Liver (tissue), 9 donors: ENCODE measurements around the gene PUSL1. TPM values are rescaled to one million over a fixed set of nuclear protein-coding genes. Genes with fewer than 3 reads are reported as not detected.

Experiments
- DNase-seq: peaks from one replicate; pipeline ENCODE4 v3.0.0-alpha.2; 2017; ENCODE audit warnings: low spot score
- H3K27ac ChIP-seq, 2 donors: one replicate each; pipeline ENCODE4 v1.7.0; 2013; ENCODE audit warnings: inconsistent platforms in 2 of 2, low read length in 2 of 2, control low read depth in 1 of 2, low read depth in 1 of 2, mild to moderate bottlenecking in 1 of 2
- H3K27me3 ChIP-seq, 4 donors: one replicate each; pipeline versions ENCODE4 v1.6.1 to v1.7.0; 2013; ENCODE audit warnings: low read length in 3 of 4, inconsistent platforms in 1 of 4, mild to moderate bottlenecking in 1 of 4, moderate library complexity in 1 of 4; ENCODE audit not compliant: control insufficient read depth in 4 of 4, insufficient read depth in 4 of 4
- H3K36me3 ChIP-seq, 4 donors: one replicate each; pipeline versions ENCODE4 v1.6.1 to v1.7.0; 2013; ENCODE audit warnings: low read length in 3 of 4, mild to moderate bottlenecking in 3 of 4, low read depth in 1 of 4, moderate library complexity in 1 of 4; ENCODE audit not compliant: control insufficient read depth in 4 of 4, insufficient read depth in 3 of 4
- H3K4me1 ChIP-seq, 4 donors: one replicate each; pipeline versions ENCODE4 v1.6.1 to v1.7.0; 2013; ENCODE audit warnings: low read length in 3 of 4, mild to moderate bottlenecking in 3 of 4, moderate library complexity in 1 of 4; ENCODE audit not compliant: control insufficient read depth in 4 of 4, insufficient read depth in 4 of 4
- H3K4me3 ChIP-seq, 3 donors: one replicate each; pipeline versions ENCODE4 v1.6.1 to v1.7.0; 2013; ENCODE audit warnings: low read length in 3 of 3, control low read depth in 1 of 3, low read depth in 1 of 3, mild to moderate bottlenecking in 1 of 3
- H3K9ac ChIP-seq, 2 donors: one replicate each; pipeline ENCODE4 v1.7.0; 2013; ENCODE audit warnings: low read length in 2 of 2, mild to moderate bottlenecking in 2 of 2, moderate library complexity in 2 of 2, control low read depth in 1 of 2, low read depth in 1 of 2
- H3K9me3 ChIP-seq, 4 donors: one replicate each; pipeline versions ENCODE4 v1.6.1 to v1.7.0; 2013; ENCODE audit warnings: low read length in 3 of 4; ENCODE audit not compliant: control insufficient read depth in 4 of 4
- CTCF ChIP-seq: fragments of 150-350 bp; IDR thresholded peaks from 2 replicates; pipeline ENCODE4 v1.5.1; 2017; ENCODE audit warnings: improper control_type of control experiment, low read depth, low read length; ENCODE audit not compliant: missing input control
- EGR1 ChIP-seq, 2 donors: IDR thresholded peaks; 2 replicates each; pipeline ENCODE4 v1.6.1; 2016 to 2018; ENCODE audit warnings: antibody characterized with exemption in 2 of 2, low read depth in 2 of 2
- GABPA ChIP-seq, 2 donors: IDR thresholded peaks in 1 of 2; conservative IDR thresholded peaks in 1 of 2; 2 replicates each; pipeline ENCODE4 v1.6.1; 2016; ENCODE audit warnings: antibody characterized with exemption in 2 of 2, mild to moderate bottlenecking in 1 of 2, moderate library complexity in 1 of 2
- HNF4A ChIP-seq, 2 donors: conservative IDR thresholded peaks; 2 replicates each; pipeline ENCODE4 v1.6.1; 2016; ENCODE audit warnings: antibody characterized with exemption in 2 of 2, mild to moderate bottlenecking in 2 of 2
- HNF4G ChIP-seq: IDR thresholded peaks from 2 replicates; pipeline ENCODE4 v1.6.1; 2016; ENCODE audit warnings: antibody characterized with exemption
- NR2F2 ChIP-seq: IDR thresholded peaks from 2 replicates; pipeline ENCODE4 v1.6.1; 2016; ENCODE audit warnings: antibody characterized with exemption
- RAD21 ChIP-seq, 2 donors: IDR thresholded peaks; 2 replicates each; pipeline ENCODE4 v1.6.1; 2016; ENCODE audit warnings: antibody characterized with exemption in 2 of 2, mild to moderate bottlenecking in 2 of 2
- TAF1 ChIP-seq: conservative IDR thresholded peaks from 2 replicates; pipeline ENCODE4 v1.6.1; 2016; ENCODE audit warnings: antibody characterized with exemption, mild to moderate bottlenecking
- WGBS: extraction: QIAGEN DNeasy Blood & Tissue Kit; methylation state at CpG from one replicate; pipeline ENCODE4 v1.1.7; 2013; 5-methylcytosine and 5-hydroxymethylcytosine counted together
- polyA plus RNA-seq, 2 donors: library from polyadenylated mRNA; stranded (reverse) in 1 of 2; unstranded in 1 of 2; fragments of 200-250 nt in 1 of 2; fragments of >200 nt in 1 of 2; fragmentation: Nextera tagmentation in 1 of 2; extraction: Ambion mirVana in 1 of 2; gene quantifications; one replicate each; pipeline versions ENCODE4 v1.2.1 to v1.2.3, GENCODE V29; 2013 to 2015
- total RNA-seq, 2 donors: library from RNA; depleted of rRNA; stranded (reverse); fragments of >200 nt; gene quantifications; one replicate each; pipeline ENCODE4 v1.2.3, GENCODE V29; 2014
- TF ChIP-seq, protein P1 (sequence below): IDR thresholded peaks from 2 replicates; pipeline ENCODE4 v1.6.1; 2016; ENCODE audit warnings: antibody characterized with exemption, mild to moderate bottlenecking
- TF ChIP-seq, protein P2 (sequence below): IDR thresholded peaks from 2 replicates; pipeline ENCODE4 v1.6.1; 2016; ENCODE audit warnings: antibody characterized with exemption
- TF ChIP-seq, protein P3 (sequence below): IDR thresholded peaks from 2 replicates; pipeline ENCODE4 v1.6.1; 2016; ENCODE audit warnings: antibody characterized with exemption
- donor health status: healthy.
- donor health status: healthy.
- donor health status: healthy.
- donor health status: healthy.
- donor health status: healthy.

PUSL1 gene
- total and polyA plus RNA-seq, 4 donors = 9.3 to 14.9 (median 10.3) TPM

DNA sequence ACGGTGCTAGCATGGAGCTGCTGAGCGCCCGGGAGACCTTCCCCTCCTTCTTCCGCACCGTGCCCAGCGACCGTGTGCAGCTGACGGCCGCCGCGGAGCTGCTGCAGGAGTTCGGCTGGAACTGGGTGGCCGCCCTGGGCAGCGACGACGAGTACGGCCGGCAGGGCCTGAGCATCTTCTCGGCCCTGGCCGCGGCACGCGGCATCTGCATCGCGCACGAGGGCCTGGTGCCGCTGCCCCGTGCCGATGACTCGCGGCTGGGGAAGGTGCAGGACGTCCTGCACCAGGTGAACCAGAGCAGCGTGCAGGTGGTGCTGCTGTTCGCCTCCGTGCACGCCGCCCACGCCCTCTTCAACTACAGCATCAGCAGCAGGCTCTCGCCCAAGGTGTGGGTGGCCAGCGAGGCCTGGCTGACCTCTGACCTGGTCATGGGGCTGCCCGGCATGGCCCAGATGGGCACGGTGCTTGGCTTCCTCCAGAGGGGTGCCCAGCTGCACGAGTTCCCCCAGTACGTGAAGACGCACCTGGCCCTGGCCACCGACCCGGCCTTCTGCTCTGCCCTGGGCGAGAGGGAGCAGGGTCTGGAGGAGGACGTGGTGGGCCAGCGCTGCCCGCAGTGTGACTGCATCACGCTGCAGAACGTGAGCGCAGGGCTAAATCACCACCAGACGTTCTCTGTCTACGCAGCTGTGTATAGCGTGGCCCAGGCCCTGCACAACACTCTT, 23.8 kb downstream of the PUSL1 start:
- 78% methylated on average over 57 of the region's 57 CpGs for WGBS
- Histone ChIP-seq H3K4me1 (peaks cover 6 to 22% (median 15%) of the 10 kb centered on the region in 4 donors), H3K27me3 (no peaks in the 10 kb centered on the region), H3K9ac (no peak overlapping the region), H3K27ac (peak overlapping the region; percentile 49 to 67), H3K4me3 (no peak overlapping the region), H3K36me3 (peaks cover 0 to 12% (median 5%) of the 10 kb centered on the region in 4 donors), H3K9me3 (no peaks in the 10 kb centered on the region)
- TF ChIP-seq HNF4G = no peak
- TF ChIP-seq EGR1 (IDR thresholded peaks at IDR 0.05; ENCODE audit: low read depth in 2 of 2) = peak in 1 of 2 donors; percentile 69
- DNase-seq = no peak

GRCh38 chr1:1332774-1333480, 24.5 kb downstream of the PUSL1 start:
- 55% methylated on average over 48 of the region's 48 CpGs for WGBS
- Histone ChIP-seq H3K9me3 (no peaks in the 10 kb centered on the region), H3K4me3 (no peak overlapping the region), H3K9ac (no peak overlapping the region), H3K36me3 (peaks cover 0 to 10% (median 2%) of the 10 kb centered on the region in 4 donors), H3K4me1 (peaks cover 6 to 22% (median 15%) of the 10 kb centered on the region in 4 donors), H3K27ac (peak overlapping the region; percentile 49 to 67), H3K27me3 (no peaks in the 10 kb centered on the region)
- TF ChIP-seq GABPA (IDR thresholded peaks at IDR 0.05 in 1 of 2, conservative IDR thresholded peaks at IDR 0.05 in 1 of 2) (peak in 1 of 2 donors; percentile 39), RAD21 (IDR thresholded peaks at IDR 0.05) (no peak), EGR1 (IDR thresholded peaks at IDR 0.05; ENCODE audit: low read depth in 2 of 2) (peak in 1 of 2 donors; percentile 39), HNF4A (conservative IDR thresholded peaks at IDR 0.05) (peak in 1 of 2 donors; percentile 52)
- DNase-seq = no peak

- Histone ChIP-seq H3K27ac (peak overlapping the region in 1 of 2 donors; percentile 67), H3K27me3 (no peaks in the 10 kb centered on the region), H3K36me3 (peaks cover 0 to 15% (median 3%) of the 10 kb centered on the region in 4 donors), H3K9ac (no peak overlapping the region), H3K9me3 (no peaks in the 10 kb centered on the region), H3K4me1 (peaks cover 6 to 22% (median 15%) of the 10 kb centered on the region in 4 donors), H3K4me3 (no peak overlapping the region)
- 76% methylated on average over 36 of the region's 36 CpGs for WGBS
- no peak for DNase-seq
- no peak for TF ChIP-seq NR2F2
- no peak for TF ChIP-seq HNF4A (conservative IDR thresholded peaks at IDR 0.05)
- TF ChIP-seq, protein P1, sequence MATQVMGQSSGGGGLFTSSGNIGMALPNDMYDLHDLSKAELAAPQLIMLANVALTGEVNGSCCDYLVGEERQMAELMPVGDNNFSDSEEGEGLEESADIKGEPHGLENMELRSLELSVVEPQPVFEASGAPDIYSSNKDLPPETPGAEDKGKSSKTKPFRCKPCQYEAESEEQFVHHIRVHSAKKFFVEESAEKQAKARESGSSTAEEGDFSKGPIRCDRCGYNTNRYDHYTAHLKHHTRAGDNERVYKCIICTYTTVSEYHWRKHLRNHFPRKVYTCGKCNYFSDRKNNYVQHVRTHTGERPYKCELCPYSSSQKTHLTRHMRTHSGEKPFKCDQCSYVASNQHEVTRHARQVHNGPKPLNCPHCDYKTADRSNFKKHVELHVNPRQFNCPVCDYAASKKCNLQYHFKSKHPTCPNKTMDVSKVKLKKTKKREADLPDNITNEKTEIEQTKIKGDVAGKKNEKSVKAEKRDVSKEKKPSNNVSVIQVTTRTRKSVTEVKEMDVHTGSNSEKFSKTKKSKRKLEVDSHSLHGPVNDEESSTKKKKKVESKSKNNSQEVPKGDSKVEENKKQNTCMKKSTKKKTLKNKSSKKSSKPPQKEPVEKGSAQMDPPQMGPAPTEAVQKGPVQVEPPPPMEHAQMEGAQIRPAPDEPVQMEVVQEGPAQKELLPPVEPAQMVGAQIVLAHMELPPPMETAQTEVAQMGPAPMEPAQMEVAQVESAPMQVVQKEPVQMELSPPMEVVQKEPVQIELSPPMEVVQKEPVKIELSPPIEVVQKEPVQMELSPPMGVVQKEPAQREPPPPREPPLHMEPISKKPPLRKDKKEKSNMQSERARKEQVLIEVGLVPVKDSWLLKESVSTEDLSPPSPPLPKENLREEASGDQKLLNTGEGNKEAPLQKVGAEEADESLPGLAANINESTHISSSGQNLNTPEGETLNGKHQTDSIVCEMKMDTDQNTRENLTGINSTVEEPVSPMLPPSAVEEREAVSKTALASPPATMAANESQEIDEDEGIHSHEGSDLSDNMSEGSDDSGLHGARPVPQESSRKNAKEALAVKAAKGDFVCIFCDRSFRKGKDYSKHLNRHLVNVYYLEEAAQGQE = no peak
- TF ChIP-seq, protein P2, sequence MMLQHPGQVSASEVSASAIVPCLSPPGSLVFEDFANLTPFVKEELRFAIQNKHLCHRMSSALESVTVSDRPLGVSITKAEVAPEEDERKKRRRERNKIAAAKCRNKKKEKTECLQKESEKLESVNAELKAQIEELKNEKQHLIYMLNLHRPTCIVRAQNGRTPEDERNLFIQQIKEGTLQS = no peak
- TF ChIP-seq TAF1 = no peak
- TF ChIP-seq EGR1 (IDR thresholded peaks at IDR 0.05; ENCODE audit: low read depth in 2 of 2) = no peak
- TF ChIP-seq CTCF = no peak
- TF ChIP-seq, protein P3, sequence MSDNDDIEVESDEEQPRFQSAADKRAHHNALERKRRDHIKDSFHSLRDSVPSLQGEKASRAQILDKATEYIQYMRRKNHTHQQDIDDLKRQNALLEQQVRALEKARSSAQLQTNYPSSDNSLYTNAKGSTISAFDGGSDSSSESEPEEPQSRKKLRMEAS = no peak
- TF ChIP-seq RAD21 (IDR thresholded peaks at IDR 0.05) = no peak
These were observed 25.3 kb downstream of the PUSL1 start for GRCh38 chr1:1333551-1334241.
